CD4-positive, alpha-beta T cell treated with Interleukin-4 for 4 hours (primary cell): ENCODE data around the gene MLPH.

Experiments
- DNase-seq: peaks from one replicate; pipeline ENCODE4 v3.0.0-alpha.2; 2020

MLPH gene

GRCh38 chr2:237527233-237527632 lies 40.2 kb downstream of the MLPH start:
- no peak for DNase-seq

- no peak for DNase-seq
Observed at GRCh38 chr2:237527766-237528165, 40.7 kb downstream of the MLPH start.

- DNase-seq: no peak
Observed at GRCh38 chr2:237529452-237530402, 42.7 kb downstream of the MLPH start.

- no peak for DNase-seq
Observed at GRCh38 chr2:237530472-237531433, 43.7 kb downstream of the MLPH start.

GRCh38 chr2:237532160-237532559 lies 45.1 kb downstream of the MLPH start:
- DNase-seq: no peak

- no peak for DNase-seq
Observed at GRCh38 chr2:237533668-237534161, 46.7 kb downstream of the MLPH start.

GRCh38 chr2:237534380-237534779 lies 47.3 kb downstream of the MLPH start:
- no peak for DNase-seq

- no peak for DNase-seq
Observed at GRCh38 chr2:237535385-237536082, 48.5 kb downstream of the MLPH start.

GRCh38 chr2:237536083-237536415 lies 49.0 kb downstream of the MLPH start:
- no peak for DNase-seq

GRCh38 chr2:237536617-237537016 lies 49.6 kb downstream of the MLPH start:
- no peak for DNase-seq

GRCh38 chr2:237538001-237538720 lies 51.1 kb downstream of the MLPH start:
- DNase-seq: no peak

- DNase-seq: no peak
Observed at GRCh38 chr2:237538901-237539300, 51.9 kb downstream of the MLPH start.

GRCh38 chr2:237539681-237540080 lies 52.6 kb downstream of the MLPH start:
- no peak for DNase-seq

GRCh38 chr2:237540223-237540775 lies 53.2 kb downstream of the MLPH start:
- no peak for DNase-seq

GRCh38 chr2:237540823-237541222 lies 53.8 kb downstream of the MLPH start:
- DNase-seq: no peak

- no peak for DNase-seq
Observed at GRCh38 chr2:237541243-237541642, 54.2 kb downstream of the MLPH start.

GRCh38 chr2:237542001-237542704 lies 55.1 kb downstream of the MLPH start:
- no peak for DNase-seq

- DNase-seq: no peak
Observed at GRCh38 chr2:237546040-237546875, 59.2 kb downstream of the MLPH start.

- DNase-seq: no peak
Observed at GRCh38 chr2:237546876-237547395, 59.9 kb downstream of the MLPH start.

- DNase-seq: no peak
Observed at GRCh38 chr2:237547841-237548416, 60.9 kb downstream of the MLPH start.
